AG04449 (cell line): ENCODE measurements around the gene SPTB.

Experiments
- CTCF ChIA-PET: fragments of 350-600 bp; formaldehyde crosslinking; extraction: SDS; loops from one replicate; lab custom pipeline; 2021; ENCODE audit warnings: antibody characterized with exemption; lab: Yijun Ruan, JAX
- POLR2A ChIA-PET: fragments of 400-600, 350-600 bp; formaldehyde crosslinking; extraction: SDS; loops from one replicate; lab custom pipeline; 2020; ENCODE audit warnings: antibody characterized with exemption, inconsistent platforms; lab: Yijun Ruan, JAX
- DNase-seq: peaks from one replicate; pipeline ENCODE4 v3.0.0-alpha.2; 2010; ENCODE audit warnings: low read depth, low spot score
- H3K4me3 ChIP-seq: 2 replicates; pipeline ENCODE4 v1.5.1; 2011; ENCODE audit warnings: low read depth, mild to moderate bottlenecking, control low read depth, low read length
- CTCF ChIP-seq: IDR thresholded peaks from one replicate; pipeline ENCODE4 v1.5.1; 2011; ENCODE audit warnings: mild to moderate bottlenecking, moderate library complexity, low read length, control low read depth, inconsistent platforms; ENCODE audit not compliant: insufficient read depth; ENCODE audit errors: missing control alignments

Gene SPTB

GRCh38 chr14:64786296-64787149, 93.2 kb downstream of the SPTB start:
- ChIA-PET CTCF (interaction anchor here (1.2 to 9.5 kb wide), 5 partner anchors 11 to 22 kb away, joined by 3 to 100 read pairs (median 5); no protein-coding TSS in a partner anchor), POLR2A (no interaction called here)
- H3K4me3 ChIP-seq = no peak overlapping the region
- DNase-seq = no peak
- no peak for TF ChIP-seq CTCF

GRCh38 chr14:64784006-64784405, 95.7 kb downstream of the SPTB start:
- CTCF ChIA-PET = interaction anchor here (1.1 to 2.0 kb wide), 2 partner anchors 17 to 25 kb away, joined by 4 to 7 read pairs; no protein-coding TSS in a partner anchor
- DNase-seq = no peak
- POLR2A ChIA-PET = no interaction called here

GRCh38 chr14:64782196-64782595, 97.5 kb downstream of the SPTB start:
- no peak overlapping the region for H3K4me3 ChIP-seq
- CTCF ChIA-PET = interaction anchor here (1.4 to 2.3 kb wide), 7 partner anchors 10 to 109 kb away, joined by 3 to 16 read pairs (median 5); no protein-coding TSS in a partner anchor
- no peak for DNase-seq
- POLR2A ChIA-PET = no interaction called here
- TF ChIP-seq CTCF = no peak

More at GRCh38 chr14:64784006-64784405, 95.7 kb downstream of the SPTB start:
- TF ChIP-seq CTCF = no peak
- H3K4me3 ChIP-seq = no peak overlapping the region

- CTCF ChIA-PET = interaction anchor here (0.8 to 5.7 kb wide), 7 partner anchors 12 to 111 kb away, joined by 3 to 57 read pairs (median 4); no protein-coding TSS in a partner anchor
- TF ChIP-seq CTCF = no peak
- H3K4me3 ChIP-seq = no peak overlapping the region
- DNase-seq = no peak
- POLR2A ChIA-PET = no interaction called here
Measured at GRCh38 chr14:64779472-64779871, 100.2 kb downstream of the SPTB start.

- no peak for TF ChIP-seq CTCF
- no peak for DNase-seq
- POLR2A ChIA-PET = no interaction called here
- no peak overlapping the region for H3K4me3 ChIP-seq
- CTCF ChIA-PET = interaction anchor here (0.8 to 5.7 kb wide), 6 partner anchors 11 to 113 kb away, joined by 3 to 57 read pairs (median 4); no protein-coding TSS in a partner anchor
Measured at GRCh38 chr14:64778104-64778754, 101.5 kb downstream of the SPTB start.
